Astrocyte of the spinal cord (primary cell): Measurements from ENCODE around the gene CDK4.

Experiments used
- DNase-seq: peaks from one replicate; pipeline ENCODE4 v3.0.0; 2011; ENCODE audit warnings: low read depth, low spot score
- H3K4me3 ChIP-seq: 2 replicates; pipeline ENCODE4 v1.5.1; 2011; ENCODE audit warnings: low read depth, mild to moderate bottlenecking, low read length, moderate library complexity
- in situ Hi-C: cut with HindIII; loops from 2 replicates; pipeline ENCODE4 v1.10.0; 2017; ENCODE audit warnings: low sequenced_read_pairs
- TF ChIP-seq, protein P1 (sequence below): IDR thresholded peaks from 2 replicates; pipeline ENCODE4 v1.5.1; 2012; ENCODE audit warnings: low read depth, mild to moderate bottlenecking, low read length, inconsistent platforms

Gene CDK4

GRCh38 chr12:57741413-57741789 is 10.7 kb downstream of the CDK4 start:
- TF ChIP-seq, protein P1, sequence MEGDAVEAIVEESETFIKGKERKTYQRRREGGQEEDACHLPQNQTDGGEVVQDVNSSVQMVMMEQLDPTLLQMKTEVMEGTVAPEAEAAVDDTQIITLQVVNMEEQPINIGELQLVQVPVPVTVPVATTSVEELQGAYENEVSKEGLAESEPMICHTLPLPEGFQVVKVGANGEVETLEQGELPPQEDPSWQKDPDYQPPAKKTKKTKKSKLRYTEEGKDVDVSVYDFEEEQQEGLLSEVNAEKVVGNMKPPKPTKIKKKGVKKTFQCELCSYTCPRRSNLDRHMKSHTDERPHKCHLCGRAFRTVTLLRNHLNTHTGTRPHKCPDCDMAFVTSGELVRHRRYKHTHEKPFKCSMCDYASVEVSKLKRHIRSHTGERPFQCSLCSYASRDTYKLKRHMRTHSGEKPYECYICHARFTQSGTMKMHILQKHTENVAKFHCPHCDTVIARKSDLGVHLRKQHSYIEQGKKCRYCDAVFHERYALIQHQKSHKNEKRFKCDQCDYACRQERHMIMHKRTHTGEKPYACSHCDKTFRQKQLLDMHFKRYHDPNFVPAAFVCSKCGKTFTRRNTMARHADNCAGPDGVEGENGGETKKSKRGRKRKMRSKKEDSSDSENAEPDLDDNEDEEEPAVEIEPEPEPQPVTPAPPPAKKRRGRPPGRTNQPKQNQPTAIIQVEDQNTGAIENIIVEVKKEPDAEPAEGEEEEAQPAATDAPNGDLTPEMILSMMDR: no peak
- no peak overlapping the region for H3K4me3 ChIP-seq
- in situ Hi-C loops: no loop called here

GRCh38 chr12:57740656-57741412 is 11.3 kb downstream of the CDK4 start:
- no peak overlapping the region for H3K4me3 ChIP-seq
- in situ Hi-C loops: no loop called here
- DNase-seq: no peak

More at GRCh38 chr12:57741413-57741789, 10.7 kb downstream of the CDK4 start:
- DNase-seq: no peak

GRCh38 chr12:57739914-57740538 is 12.1 kb downstream of the CDK4 start:
- TF ChIP-seq, protein P1: no peak
- in situ Hi-C loops: no loop called here
- no peak for DNase-seq
- H3K4me3 ChIP-seq: no peak overlapping the region

More at GRCh38 chr12:57740656-57741412, 11.3 kb downstream of the CDK4 start:
- TF ChIP-seq, protein P1: no peak

- TF ChIP-seq, protein P1: no peak
- H3K4me3 ChIP-seq: no peak overlapping the region
- in situ Hi-C loops: no loop called here
- DNase-seq: no peak
These were observed 12.7 kb downstream of the CDK4 start for GRCh38 chr12:57739387-57739786.

- no peak for DNase-seq
- TF ChIP-seq, protein P1: no peak
- H3K4me3 ChIP-seq: peak within 1 kb of the TSS; percentile 7
- in situ Hi-C loops: no loop called here
These were observed 13.4 kb downstream of the CDK4 start, which contains the start of gene AGAP2 for GRCh38 chr12:57738661-57739237. Gene AGAP2 (minus strand): TSS chr12:57738742. CDS start chr12:57738246, 496 bp downstream.

GRCh38 chr12:57737467-57738460 is 14.3 kb downstream of the CDK4 start:
- in situ Hi-C loops: no loop called here
- H3K4me3 ChIP-seq: no peak overlapping the region

More at GRCh38 chr12:57737467-57738460, 14.3 kb downstream of the CDK4 start:
- TF ChIP-seq, protein P1: peak; percentile 35
- DNase-seq: no peak
